ENCODE data around the gene DNAI4.
"Not testable (repeated sequence)": the region's sequence is repeated elsewhere in the genome, so short reads cannot be mapped to it uniquely, and the experiment has no call there.

Gene DNAI4, protein sequence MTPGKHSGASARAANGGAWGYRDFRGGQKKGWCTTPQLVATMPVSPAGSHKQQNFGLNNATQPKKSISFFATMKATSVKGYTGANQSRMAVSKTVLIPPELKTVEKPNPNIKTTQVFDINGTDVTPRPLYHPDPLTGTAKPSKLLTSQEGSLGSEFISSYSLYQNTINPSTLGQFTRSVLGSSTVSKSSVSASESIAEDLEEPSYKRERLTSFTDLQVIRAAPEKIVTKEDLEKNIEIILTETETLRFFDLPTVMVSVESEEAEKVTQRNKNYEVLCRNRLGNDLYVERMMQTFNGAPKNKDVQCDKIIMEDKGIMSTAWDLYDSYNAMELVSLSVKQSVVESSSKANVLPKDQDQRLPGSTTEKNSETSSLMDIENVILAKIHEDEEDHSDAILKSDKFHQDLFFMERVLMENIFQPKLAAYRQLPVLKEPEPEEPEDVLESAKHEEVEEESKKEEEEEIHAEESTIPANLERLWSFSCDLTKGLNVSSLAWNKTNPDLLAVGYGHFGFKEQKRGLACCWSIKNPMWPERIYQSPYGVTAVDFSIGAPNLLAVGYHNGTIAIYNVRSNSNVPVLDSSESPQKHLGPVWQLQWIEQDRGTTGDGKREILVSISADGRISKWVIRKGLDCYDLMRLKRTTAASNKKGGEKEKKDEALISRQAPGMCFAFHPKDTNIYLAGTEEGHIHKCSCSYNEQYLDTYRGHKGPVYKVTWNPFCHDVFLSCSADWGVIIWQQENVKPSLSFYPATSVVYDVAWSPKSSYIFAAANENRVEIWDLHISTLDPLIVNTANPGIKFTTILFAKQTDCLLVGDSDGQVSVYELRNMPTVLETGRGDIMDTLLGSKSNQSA

DNA sequence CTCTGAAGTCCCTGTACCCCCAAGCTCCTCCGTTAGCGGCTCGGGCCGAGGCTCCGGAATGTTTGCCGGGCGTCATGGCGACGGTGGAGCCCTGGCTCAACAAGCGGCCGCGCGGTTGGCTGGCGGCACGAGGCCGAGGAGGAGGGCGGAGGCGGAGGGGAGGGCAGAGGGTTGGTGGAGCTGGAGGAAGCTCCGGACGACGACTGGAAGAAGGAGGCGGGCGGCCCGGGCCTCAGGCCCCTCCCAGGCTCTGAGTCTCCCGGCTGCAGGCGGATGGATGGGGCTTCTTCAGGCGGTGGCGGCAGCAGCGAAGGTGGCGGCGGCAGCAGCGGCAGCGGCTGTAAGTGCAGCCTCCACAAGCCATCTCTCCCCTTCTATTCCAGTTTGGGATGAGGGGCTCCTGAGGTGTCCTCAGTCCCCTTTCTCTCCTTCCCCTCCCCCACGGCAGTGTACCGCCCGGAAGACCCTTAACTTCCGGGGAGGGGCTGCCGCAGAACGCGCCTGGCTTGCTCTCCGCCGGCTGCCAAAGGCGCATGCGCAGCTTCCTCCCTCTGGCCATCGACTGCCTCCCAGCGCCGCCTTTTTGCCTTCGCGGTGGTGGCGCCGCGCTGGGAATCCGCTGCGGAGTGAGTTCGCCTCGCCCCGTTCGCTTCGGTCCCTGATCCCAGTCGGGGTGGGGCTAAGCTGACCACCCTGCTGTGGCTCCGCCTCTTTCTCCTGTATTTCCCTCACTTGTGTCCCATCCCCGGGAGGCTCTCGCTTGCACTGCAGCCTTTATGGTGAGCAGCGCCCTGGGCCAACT, at the start of gene DNAI4, which contains the start of gene MIER1:
Gene DNAI4, minus strand, starts transcription at position 101 of the 802 bp plus-strand sequence. Its CDS starts 25 bp downstream, at position 76.
Gene MIER1, plus strand, starts transcription at position 235 of the 802 bp plus-strand sequence. Its CDS starts 39 bp downstream, at position 274.
- Histone ChIP-seq H3K36me3 (ENCODE audit: low read depth) (no peaks in the 10 kb centered on the region), H3K4me3 (ENCODE audit: severe bottlenecking) (peak within 1 kb of the TSS; percentile 62), H3K27ac (ENCODE audit: poor library complexity, severe bottlenecking) (peak within 1 kb of the TSS; percentile 77), H3K27me3 (ENCODE audit: insufficient read depth, poor library complexity, severe bottlenecking) (no peaks in the 10 kb centered on the region), H3K9me3 (ENCODE audit: severe bottlenecking) (no peaks in the 10 kb centered on the region), H3K4me1 (ENCODE audit: insufficient read depth, poor library complexity, severe bottlenecking) (peaks cover 39% of the 10 kb centered on the region)
- ATAC-seq (ENCODE audit: low read depth) (peak; percentile 91), DNase-seq (ENCODE audit: low spot score) (peak; percentile 99)
- TF ChIP-seq, protein P1, sequence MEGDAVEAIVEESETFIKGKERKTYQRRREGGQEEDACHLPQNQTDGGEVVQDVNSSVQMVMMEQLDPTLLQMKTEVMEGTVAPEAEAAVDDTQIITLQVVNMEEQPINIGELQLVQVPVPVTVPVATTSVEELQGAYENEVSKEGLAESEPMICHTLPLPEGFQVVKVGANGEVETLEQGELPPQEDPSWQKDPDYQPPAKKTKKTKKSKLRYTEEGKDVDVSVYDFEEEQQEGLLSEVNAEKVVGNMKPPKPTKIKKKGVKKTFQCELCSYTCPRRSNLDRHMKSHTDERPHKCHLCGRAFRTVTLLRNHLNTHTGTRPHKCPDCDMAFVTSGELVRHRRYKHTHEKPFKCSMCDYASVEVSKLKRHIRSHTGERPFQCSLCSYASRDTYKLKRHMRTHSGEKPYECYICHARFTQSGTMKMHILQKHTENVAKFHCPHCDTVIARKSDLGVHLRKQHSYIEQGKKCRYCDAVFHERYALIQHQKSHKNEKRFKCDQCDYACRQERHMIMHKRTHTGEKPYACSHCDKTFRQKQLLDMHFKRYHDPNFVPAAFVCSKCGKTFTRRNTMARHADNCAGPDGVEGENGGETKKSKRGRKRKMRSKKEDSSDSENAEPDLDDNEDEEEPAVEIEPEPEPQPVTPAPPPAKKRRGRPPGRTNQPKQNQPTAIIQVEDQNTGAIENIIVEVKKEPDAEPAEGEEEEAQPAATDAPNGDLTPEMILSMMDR (IDR thresholded peaks at IDR 0.05; ENCODE audit: poor library complexity, severe bottlenecking): peak; percentile 19

DNA sequence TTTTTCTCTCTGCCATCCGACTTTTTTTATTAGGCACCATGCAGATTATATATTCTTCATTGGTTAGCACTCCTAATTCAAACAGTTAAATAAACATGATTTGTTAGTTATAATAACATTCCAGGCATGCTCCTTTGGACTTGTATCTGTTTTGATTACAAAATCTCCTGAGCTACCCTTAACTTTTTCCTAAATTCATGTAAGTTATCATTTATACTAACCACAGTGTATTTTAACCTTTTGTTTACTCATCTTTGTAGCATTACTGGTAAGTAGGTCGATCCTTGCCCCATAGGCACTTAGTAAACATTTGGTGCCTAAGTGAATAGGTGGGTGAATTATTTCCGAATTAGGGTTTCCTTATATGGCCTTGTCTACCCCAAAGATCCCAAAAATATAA, 43.9 kb upstream of the DNAI4 start:
- no peak overlapping the region for H3K27ac ChIP-seq (ENCODE audit: poor library complexity, severe bottlenecking)
- no peak for DNase-seq (ENCODE audit: low spot score)
- no peak overlapping the region for H3K4me3 ChIP-seq (ENCODE audit: severe bottlenecking)
- ATAC-seq (ENCODE audit: low read depth): no peak
- H3K4me1 ChIP-seq (ENCODE audit: insufficient read depth, poor library complexity, severe bottlenecking): no peaks in the 10 kb centered on the region
- TF ChIP-seq, protein P1 (IDR thresholded peaks at IDR 0.05; ENCODE audit: poor library complexity, severe bottlenecking): no peak
- H3K36me3 ChIP-seq (ENCODE audit: low read depth): peaks cover 97% of the 10 kb centered on the region
- H3K27me3 ChIP-seq (ENCODE audit: insufficient read depth, poor library complexity, severe bottlenecking): no peaks in the 10 kb centered on the region
- no peaks in the 10 kb centered on the region for H3K9me3 ChIP-seq (ENCODE audit: severe bottlenecking)

DNA sequence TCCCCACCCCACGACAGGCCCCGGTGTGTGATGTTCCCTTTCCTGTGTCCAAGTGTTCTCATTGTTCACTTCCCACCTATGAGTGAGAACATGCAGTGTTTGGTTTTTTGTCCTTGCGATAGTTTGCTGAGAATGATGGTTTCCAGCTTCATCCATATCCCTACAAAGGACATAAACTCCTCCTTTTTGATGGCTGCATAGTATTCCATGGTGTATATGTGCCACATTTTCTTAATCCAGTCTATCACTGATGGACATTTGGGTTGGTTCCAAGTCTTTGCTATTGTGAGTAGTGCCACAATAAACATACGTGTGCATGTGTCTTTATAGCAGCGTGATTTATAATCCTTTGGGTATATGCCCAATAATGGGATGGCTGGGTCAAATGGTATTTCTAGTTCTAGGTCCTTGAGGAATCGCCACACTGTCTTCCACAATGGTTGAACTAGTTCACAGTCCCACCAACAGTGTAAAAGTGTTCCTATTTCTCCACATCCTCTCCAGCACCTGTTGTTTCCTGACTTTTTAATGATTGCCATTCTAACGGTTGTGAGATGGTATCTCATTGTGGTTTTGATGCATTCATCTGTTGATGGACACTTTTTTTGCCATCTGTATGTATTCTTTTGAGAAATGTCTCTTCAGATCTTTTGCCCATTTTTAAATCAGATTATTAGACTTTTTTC, 41.7 kb upstream of the DNAI4 start:
- not testable (repeated sequence) for H3K27ac ChIP-seq (ENCODE audit: poor library complexity, severe bottlenecking); H3K9me3 ChIP-seq (ENCODE audit: severe bottlenecking); H3K4me3 ChIP-seq (ENCODE audit: severe bottlenecking); H3K27me3 ChIP-seq (ENCODE audit: insufficient read depth, poor library complexity, severe bottlenecking); DNase-seq (ENCODE audit: low spot score); H3K4me1 ChIP-seq (ENCODE audit: insufficient read depth, poor library complexity, severe bottlenecking); ATAC-seq (ENCODE audit: low read depth)
- H3K36me3 ChIP-seq (ENCODE audit: low read depth): peaks cover 98% of the 10 kb centered on the region

DNA sequence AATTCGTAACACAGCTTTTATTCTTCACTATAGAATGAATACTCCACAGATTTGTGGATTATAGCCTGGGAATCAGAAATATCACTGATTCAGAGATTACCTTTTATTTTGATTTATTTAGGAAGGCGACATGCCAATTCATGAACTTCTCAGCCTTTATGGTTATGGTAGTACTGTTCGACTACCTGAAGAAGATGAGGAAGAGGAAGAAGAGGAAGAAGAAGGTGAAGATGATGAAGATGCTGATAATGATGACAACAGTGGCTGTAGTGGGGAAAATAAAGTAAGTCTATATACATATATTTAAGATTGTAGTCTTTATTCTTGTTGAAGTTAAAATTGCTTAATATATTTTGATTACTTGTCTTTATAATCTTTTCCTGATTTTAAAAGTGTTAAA, 33.3 kb upstream of the DNAI4 start:
- no peak overlapping the region for H3K4me3 ChIP-seq (ENCODE audit: severe bottlenecking)
- H3K4me1 ChIP-seq (ENCODE audit: insufficient read depth, poor library complexity, severe bottlenecking): no peaks in the 10 kb centered on the region
- TF ChIP-seq, protein P1 (IDR thresholded peaks at IDR 0.05; ENCODE audit: poor library complexity, severe bottlenecking): no peak
- H3K36me3 ChIP-seq (ENCODE audit: low read depth): peaks cover 93% of the 10 kb centered on the region
- H3K27ac ChIP-seq (ENCODE audit: poor library complexity, severe bottlenecking): no peak overlapping the region
- H3K27me3 ChIP-seq (ENCODE audit: insufficient read depth, poor library complexity, severe bottlenecking): no peaks in the 10 kb centered on the region
- DNase-seq (ENCODE audit: low spot score): no peak
- ATAC-seq (ENCODE audit: low read depth): no peak
- H3K9me3 ChIP-seq (ENCODE audit: severe bottlenecking): no peaks in the 10 kb centered on the region

Data from RWPE2 (cell line).